ENCODE measurements around the gene IMPDH2.
A peak's percentile ranks its signal among the peaks of the same experiment; 100 is the strongest.

IMPDH2 gene

DNA sequence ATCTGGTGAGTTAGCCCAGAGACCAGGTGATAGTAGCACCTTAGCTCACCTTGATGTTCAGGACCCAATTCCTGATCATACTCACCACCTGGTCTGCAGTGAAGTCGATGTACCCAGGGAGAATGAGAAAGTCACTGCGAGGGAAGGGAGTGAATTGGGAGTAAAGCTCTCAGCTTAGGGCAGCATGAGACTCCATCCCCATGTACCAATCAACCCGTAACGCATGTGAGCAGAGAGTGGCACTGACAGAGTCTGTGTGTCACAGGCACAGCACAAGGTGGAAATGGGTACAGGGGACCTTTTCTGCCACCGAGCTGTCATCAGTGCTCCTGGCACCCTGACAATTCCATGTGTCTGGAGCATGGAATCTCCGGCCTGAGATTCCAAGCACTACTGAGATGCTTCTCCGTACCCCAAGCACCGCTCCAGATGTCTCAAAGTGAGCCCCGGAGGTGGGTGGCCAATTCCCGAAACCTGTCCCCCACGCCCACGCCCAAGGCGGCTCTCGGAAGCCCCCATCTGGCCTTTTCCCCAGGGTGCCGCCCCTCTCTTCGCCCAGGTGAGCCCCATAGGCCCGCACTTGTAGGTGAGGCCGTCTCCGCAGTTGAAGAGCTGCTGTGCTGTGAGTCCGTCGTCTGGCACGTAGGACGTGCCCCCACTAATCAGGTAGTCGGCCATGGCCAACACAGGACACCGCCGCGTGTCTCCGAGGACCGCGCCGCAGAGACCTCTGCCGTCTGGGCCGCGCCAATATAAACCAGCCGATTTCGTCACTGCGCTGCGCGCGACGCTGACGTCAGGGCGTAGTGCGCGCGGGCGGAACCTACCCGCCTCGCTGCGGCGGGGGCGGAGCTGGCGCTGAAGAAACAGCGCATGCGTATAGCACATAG, at the start of gene IMPDH2:
IMPDH2 (minus strand) TSS at position 726 of the 890 bp plus-strand sequence; CDS start at position 678, 48 bp downstream.
- in situ Hi-C loops (cut with HindIII; ENCODE audit: low sequenced_read_pairs), result no loop called here
- TF ChIP-seq, protein P1, sequence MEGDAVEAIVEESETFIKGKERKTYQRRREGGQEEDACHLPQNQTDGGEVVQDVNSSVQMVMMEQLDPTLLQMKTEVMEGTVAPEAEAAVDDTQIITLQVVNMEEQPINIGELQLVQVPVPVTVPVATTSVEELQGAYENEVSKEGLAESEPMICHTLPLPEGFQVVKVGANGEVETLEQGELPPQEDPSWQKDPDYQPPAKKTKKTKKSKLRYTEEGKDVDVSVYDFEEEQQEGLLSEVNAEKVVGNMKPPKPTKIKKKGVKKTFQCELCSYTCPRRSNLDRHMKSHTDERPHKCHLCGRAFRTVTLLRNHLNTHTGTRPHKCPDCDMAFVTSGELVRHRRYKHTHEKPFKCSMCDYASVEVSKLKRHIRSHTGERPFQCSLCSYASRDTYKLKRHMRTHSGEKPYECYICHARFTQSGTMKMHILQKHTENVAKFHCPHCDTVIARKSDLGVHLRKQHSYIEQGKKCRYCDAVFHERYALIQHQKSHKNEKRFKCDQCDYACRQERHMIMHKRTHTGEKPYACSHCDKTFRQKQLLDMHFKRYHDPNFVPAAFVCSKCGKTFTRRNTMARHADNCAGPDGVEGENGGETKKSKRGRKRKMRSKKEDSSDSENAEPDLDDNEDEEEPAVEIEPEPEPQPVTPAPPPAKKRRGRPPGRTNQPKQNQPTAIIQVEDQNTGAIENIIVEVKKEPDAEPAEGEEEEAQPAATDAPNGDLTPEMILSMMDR (IDR thresholded peaks at IDR 0.05; ENCODE audit: low read depth, low read length), result peak; percentile 6
- DNase-seq (ENCODE audit: low read depth, low spot score), result peak; percentile 93
- peak within 1 kb of the TSS; percentile 82 for H3K4me3 ChIP-seq (ENCODE audit: low read depth, low read length)

DNA sequence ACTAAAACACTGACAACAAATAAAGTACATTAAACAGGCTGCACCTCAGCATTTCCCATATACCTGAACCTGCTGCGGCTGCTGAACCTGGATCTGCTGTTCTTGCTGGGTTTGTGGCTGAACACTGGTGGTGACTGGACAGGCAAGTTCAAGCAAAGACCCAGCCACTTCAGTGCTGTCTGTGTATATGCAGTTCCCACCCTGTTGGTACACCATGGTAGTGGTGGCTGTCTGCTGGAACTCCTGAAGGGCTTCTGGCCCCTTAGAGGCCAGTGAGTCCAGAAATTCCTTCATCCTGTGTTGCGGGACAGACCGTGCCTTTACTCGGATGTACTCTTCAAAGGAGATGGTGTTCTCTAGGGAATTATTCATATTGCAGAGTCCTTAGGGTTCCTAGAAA, 47.4 kb upstream of the IMPDH2 start:
- DNase-seq (ENCODE audit: low read depth, low spot score), result no peak
- TF ChIP-seq, protein P1 (IDR thresholded peaks at IDR 0.05; ENCODE audit: low read depth, low read length), result no peak
- in situ Hi-C loops (cut with HindIII; ENCODE audit: low sequenced_read_pairs), result no loop called here

DNA sequence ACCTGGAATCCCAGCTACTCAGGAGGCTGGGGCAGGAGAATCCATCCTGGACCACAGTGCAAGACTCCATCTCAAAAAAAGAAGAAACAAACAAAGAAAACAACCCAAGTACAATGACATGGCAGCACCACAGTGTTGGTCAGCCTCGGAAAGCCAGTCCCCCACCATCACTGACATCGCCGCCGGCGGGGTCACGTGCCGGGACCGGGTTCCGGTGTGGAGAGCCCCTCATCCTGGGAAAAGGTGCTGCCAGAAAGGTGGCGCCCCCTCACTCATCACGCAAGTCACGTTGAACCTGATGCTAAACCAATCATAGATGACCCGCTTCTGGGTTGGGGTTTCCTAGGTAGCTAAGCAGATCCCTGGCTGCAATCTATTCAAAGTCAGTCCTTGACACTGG, 46.9 kb upstream of the IMPDH2 start:
- TF ChIP-seq, protein P1 (IDR thresholded peaks at IDR 0.05; ENCODE audit: low read depth, low read length), result no peak
- no peak overlapping the region for H3K4me3 ChIP-seq (ENCODE audit: low read depth, low read length)
- DNase-seq (ENCODE audit: low read depth, low spot score), result no peak
- in situ Hi-C loops (cut with HindIII; ENCODE audit: low sequenced_read_pairs), result no loop called here

More for the DNA sequence above, 47.4 kb upstream of the IMPDH2 start:
- no peak overlapping the region for H3K4me3 ChIP-seq (ENCODE audit: low read depth, low read length)

DNA sequence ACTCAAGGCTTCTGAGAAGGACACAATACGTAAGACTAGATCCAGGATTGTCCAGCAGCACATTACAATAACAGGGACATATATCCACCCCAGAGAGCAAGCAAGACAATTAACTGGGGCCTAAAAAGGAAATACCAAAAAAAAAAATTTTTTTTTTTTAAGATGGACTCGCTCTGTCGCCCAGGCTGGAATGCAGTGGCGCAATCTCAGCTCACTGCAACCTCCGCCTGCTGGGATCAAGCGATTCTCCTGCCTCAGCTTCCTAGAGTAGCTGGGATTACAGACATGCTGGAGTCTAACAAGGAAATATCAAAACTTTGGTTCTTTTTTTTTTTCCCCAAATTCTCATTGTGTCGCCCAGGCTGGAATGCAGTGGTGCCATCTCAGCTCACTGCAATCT, 28.8 kb upstream of the IMPDH2 start:
- TF ChIP-seq, protein P1 (IDR thresholded peaks at IDR 0.05; ENCODE audit: low read depth, low read length), result no peak
- H3K4me3 ChIP-seq (ENCODE audit: low read depth, low read length), result no peak overlapping the region
- DNase-seq (ENCODE audit: low read depth, low spot score), result no peak
- in situ Hi-C loops (cut with HindIII; ENCODE audit: low sequenced_read_pairs), result no loop called here

DNA sequence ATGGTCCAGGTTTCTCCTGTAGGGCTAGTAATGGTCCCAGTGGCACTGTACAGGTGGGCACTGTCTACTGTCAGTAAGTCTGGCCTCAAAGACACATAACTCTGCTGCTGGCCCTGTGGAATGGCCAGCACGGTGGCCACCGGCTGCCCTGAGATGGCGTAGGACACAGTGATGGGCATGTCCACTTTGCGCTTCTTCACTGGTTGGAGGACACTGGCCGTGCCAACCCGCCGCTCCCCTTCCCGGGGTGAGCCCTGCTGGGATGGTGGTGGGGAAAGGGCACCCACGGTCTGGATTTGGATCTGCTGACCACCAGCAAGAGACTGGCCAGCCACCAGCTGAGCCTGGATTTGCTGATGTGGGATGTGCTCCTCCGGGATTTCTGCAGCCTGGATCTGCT, 28.1 kb upstream of the IMPDH2 start:
- TF ChIP-seq, protein P1 (IDR thresholded peaks at IDR 0.05; ENCODE audit: low read depth, low read length), result no peak
- no peak for DNase-seq (ENCODE audit: low read depth, low spot score)
- in situ Hi-C loops (cut with HindIII; ENCODE audit: low sequenced_read_pairs), result no loop called here
- no peak overlapping the region for H3K4me3 ChIP-seq (ENCODE audit: low read depth, low read length)

DNA sequence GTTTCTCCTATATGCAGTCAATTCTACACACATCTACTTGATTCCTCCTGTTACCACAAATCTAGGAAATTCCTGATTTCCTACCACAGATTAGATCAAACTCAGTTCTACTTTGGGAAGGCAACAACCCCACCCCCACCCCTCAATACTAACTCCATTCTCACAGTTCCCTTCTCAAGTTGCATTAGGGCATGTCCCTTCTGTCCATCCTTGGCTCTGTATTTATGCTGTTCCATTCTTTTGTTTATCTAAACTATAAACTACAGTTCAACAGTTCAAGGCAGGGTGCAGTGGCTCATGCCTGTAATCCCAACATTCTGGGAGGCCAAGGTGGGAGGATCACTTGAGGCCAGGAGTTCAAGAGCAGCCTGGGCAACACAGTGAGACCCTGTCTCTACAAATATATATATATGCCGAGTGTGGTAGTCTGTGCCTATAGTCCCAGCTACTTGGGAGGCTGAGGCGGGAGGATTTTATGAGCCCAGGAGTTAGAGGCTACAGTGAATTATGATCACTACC, 25.2 kb upstream of the IMPDH2 start:
- no peak for DNase-seq (ENCODE audit: low read depth, low spot score)
- in situ Hi-C loops (cut with HindIII; ENCODE audit: low sequenced_read_pairs), result no loop called here
- TF ChIP-seq, protein P1 (IDR thresholded peaks at IDR 0.05; ENCODE audit: low read depth, low read length), result no peak
- no peak overlapping the region for H3K4me3 ChIP-seq (ENCODE audit: low read depth, low read length)
